ENCODE results near the gene LEFTY1.
"Not testable (repeated sequence)": the region's sequence is repeated elsewhere in the genome, so short reads cannot be mapped to it uniquely, and the experiment has no call there.

The LEFTY1 gene

GRCh38 chr1:225929462-225929861, 40.5 kb upstream of the LEFTY1 start:
- not testable (repeated sequence) for H3K9me3 ChIP-seq (ENCODE audit: insufficient read depth, low read depth, low read length); H4K8ac ChIP-seq (ENCODE audit: low read depth, low read length); H3K79me2 ChIP-seq (ENCODE audit: control insufficient read depth, insufficient read depth, low read length, poor library complexity); H3K27ac ChIP-seq (ENCODE audit: low read depth, low read length); H3K18ac ChIP-seq (ENCODE audit: low read length); H3K36me3 ChIP-seq (ENCODE audit: control insufficient read depth in 1 of 2, insufficient read depth in 2 of 2, low read length in 2 of 2); H2AFZ ChIP-seq (ENCODE audit: insufficient read depth, low read length, poor library complexity); H3K4me1 ChIP-seq (ENCODE audit: control insufficient read depth in 1 of 2, insufficient read depth in 2 of 2, low read length in 2 of 2); H4K91ac ChIP-seq (ENCODE audit: low read depth, low read length); H4K12ac ChIP-seq (ENCODE audit: low read depth, low read length); H2AK5ac ChIP-seq (ENCODE audit: low read length); DNase-seq; H2BK120ac ChIP-seq (ENCODE audit: insufficient read depth, low read length, poor library complexity); H3K4me2 ChIP-seq (ENCODE audit: low read length); H3K23ac ChIP-seq (ENCODE audit: low read length); H3K9ac ChIP-seq (ENCODE audit: low read length); H3K27me3 ChIP-seq (ENCODE audit: insufficient read depth, low read length); H3K4me3 ChIP-seq (ENCODE audit: low read depth, low read length); H3K79me1 ChIP-seq (ENCODE audit: low read length); H3K4ac ChIP-seq (ENCODE audit: low read depth, low read length); H2BK12ac ChIP-seq (ENCODE audit: low read length); H2BK5ac ChIP-seq (ENCODE audit: low read depth, low read length, poor library complexity); H3K14ac ChIP-seq (ENCODE audit: low read length)
- no CpG with 5 or more reads among the region's 3 CpGs for WGBS (ENCODE audit: extremely low coverage, insufficient coverage, insufficient read length)

- no CpG with 5 or more reads among the region's 14 CpGs for WGBS (ENCODE audit: extremely low coverage, insufficient coverage, insufficient read length)
- no peak overlapping the region for H4K8ac ChIP-seq (ENCODE audit: low read depth, low read length)
Observed at GRCh38 chr1:225928186-225929175, 39.5 kb upstream of the LEFTY1 start.

GRCh38 chr1:225926551-225927113, 37.7 kb upstream of the LEFTY1 start:
- no CpG with 5 or more reads among the region's 3 CpGs for WGBS (ENCODE audit: extremely low coverage, insufficient coverage, insufficient read length)

More at GRCh38 chr1:225928186-225929175, 39.5 kb upstream of the LEFTY1 start:
- Histone ChIP-seq H3K14ac (ENCODE audit: low read length) (no peak overlapping the region), H3K9ac (ENCODE audit: low read length) (no peak overlapping the region), H2BK120ac (ENCODE audit: insufficient read depth, low read length, poor library complexity) (no peak overlapping the region), H3K79me2 (ENCODE audit: control insufficient read depth, insufficient read depth, low read length, poor library complexity) (peaks cover 5% of the 10 kb centered on the region), H4K91ac (ENCODE audit: low read depth, low read length) (no peak overlapping the region), H3K4me2 (ENCODE audit: low read length) (no peak overlapping the region), H2AK5ac (ENCODE audit: low read length) (no peak overlapping the region), H3K36me3 (ENCODE audit: control insufficient read depth in 1 of 2, insufficient read depth in 2 of 2, low read length in 2 of 2) (no peaks in the 10 kb centered on the region), H3K9me3 (ENCODE audit: insufficient read depth, low read depth, low read length) (no peaks in the 10 kb centered on the region), H4K12ac (ENCODE audit: low read depth, low read length) (no peak overlapping the region), H3K4me1 (ENCODE audit: control insufficient read depth in 1 of 2, insufficient read depth in 2 of 2, low read length in 2 of 2) (peaks cover 2% of the 10 kb centered on the region in 2 experiments), H3K23ac (ENCODE audit: low read length) (no peak overlapping the region), H3K79me1 (ENCODE audit: low read length) (peaks cover 9% of the 10 kb centered on the region), H2BK5ac (ENCODE audit: low read depth, low read length, poor library complexity) (no peak overlapping the region), H3K18ac (ENCODE audit: low read length) (no peak overlapping the region), H2BK12ac (ENCODE audit: low read length) (no peak overlapping the region), H3K27me3 (ENCODE audit: insufficient read depth, low read length) (no peaks in the 10 kb centered on the region), H2AFZ (ENCODE audit: insufficient read depth, low read length, poor library complexity) (no peak overlapping the region), H3K4ac (ENCODE audit: low read depth, low read length) (no peak overlapping the region), H3K4me3 (ENCODE audit: low read depth, low read length) (no peak overlapping the region), H3K27ac (ENCODE audit: low read depth, low read length) (no peak overlapping the region)
- no peak for DNase-seq

GRCh38 chr1:225923692-225924555, 35.0 kb upstream of the LEFTY1 start, which contains the start of gene PYCR2:
Gene PYCR2, minus strand, starts transcription at chr1:225924250. Its CDS starts 140 bp downstream, at chr1:225924110.
- peak within 1 kb of the TSS; percentile 44 for H2BK5ac ChIP-seq (ENCODE audit: low read depth, low read length, poor library complexity)
- H3K4me1 ChIP-seq (ENCODE audit: control insufficient read depth in 1 of 2, insufficient read depth in 2 of 2, low read length in 2 of 2) = peaks cover 2 to 7% of the 10 kb centered on the region in 2 experiments
- H2BK120ac ChIP-seq (ENCODE audit: insufficient read depth, low read length, poor library complexity) = peak within 1 kb of the TSS; percentile 19
- H2AK5ac ChIP-seq (ENCODE audit: low read length) = peak within 1 kb of the TSS; percentile 16
- H4K8ac ChIP-seq (ENCODE audit: low read depth, low read length) = peak within 1 kb of the TSS; percentile 89
- peak within 1 kb of the TSS; percentile 82 for H3K18ac ChIP-seq (ENCODE audit: low read length)
- peak within 1 kb of the TSS; percentile 78 for H2AFZ ChIP-seq (ENCODE audit: insufficient read depth, low read length, poor library complexity)
- H3K4me2 ChIP-seq (ENCODE audit: low read length) = peak within 1 kb of the TSS; percentile 95
- peak within 1 kb of the TSS; percentile 85 for H3K27ac ChIP-seq (ENCODE audit: low read depth, low read length)
- peaks cover 4% of the 10 kb centered on the region for H3K9me3 ChIP-seq (ENCODE audit: insufficient read depth, low read depth, low read length)
- H3K79me1 ChIP-seq (ENCODE audit: low read length) = peaks cover 9% of the 10 kb centered on the region
- no CpG with 5 or more reads among the region's 80 CpGs for WGBS (ENCODE audit: extremely low coverage, insufficient coverage, insufficient read length)
- peaks cover 6% of the 10 kb centered on the region for H3K79me2 ChIP-seq (ENCODE audit: control insufficient read depth, insufficient read depth, low read length, poor library complexity)
- H4K12ac ChIP-seq (ENCODE audit: low read depth, low read length) = peak within 1 kb of the TSS; percentile 96
- H3K14ac ChIP-seq (ENCODE audit: low read length) = peak within 1 kb of the TSS; percentile 77
- peaks cover 19 to 21% of the 10 kb centered on the region in 2 experiments for H3K36me3 ChIP-seq (ENCODE audit: control insufficient read depth in 1 of 2, insufficient read depth in 2 of 2, low read length in 2 of 2)
- no peaks in the 10 kb centered on the region for H3K27me3 ChIP-seq (ENCODE audit: insufficient read depth, low read length)
- H3K4me3 ChIP-seq (ENCODE audit: low read depth, low read length) = peak within 1 kb of the TSS; percentile 97
- no peak within 1 kb of the TSS for H2BK12ac ChIP-seq (ENCODE audit: low read length)
- H3K4ac ChIP-seq (ENCODE audit: low read depth, low read length) = peak within 1 kb of the TSS; percentile 84
- H3K23ac ChIP-seq (ENCODE audit: low read length) = no peak within 1 kb of the TSS
- peak within 1 kb of the TSS; percentile 78 for H4K91ac ChIP-seq (ENCODE audit: low read depth, low read length)
- H3K9ac ChIP-seq (ENCODE audit: low read length) = peak within 1 kb of the TSS; percentile 90
- peak; percentile 97 to 99 for DNase-seq

More at GRCh38 chr1:225926551-225927113, 37.7 kb upstream of the LEFTY1 start:
- Histone ChIP-seq H3K79me1 (ENCODE audit: low read length) (peaks cover 9% of the 10 kb centered on the region), H3K4me1 (ENCODE audit: control insufficient read depth in 1 of 2, insufficient read depth in 2 of 2, low read length in 2 of 2) (peaks cover 2 to 7% of the 10 kb centered on the region in 2 experiments), H3K23ac (ENCODE audit: low read length) (no peak overlapping the region), H3K9ac (ENCODE audit: low read length) (no peak overlapping the region), H3K36me3 (ENCODE audit: control insufficient read depth in 1 of 2, insufficient read depth in 2 of 2, low read length in 2 of 2) (peaks cover 7% of the 10 kb centered on the region in 2 experiments), H3K27ac (ENCODE audit: low read depth, low read length) (no peak overlapping the region), H2AFZ (ENCODE audit: insufficient read depth, low read length, poor library complexity) (no peak overlapping the region), H3K4ac (ENCODE audit: low read depth, low read length) (no peak overlapping the region), H2BK5ac (ENCODE audit: low read depth, low read length, poor library complexity) (no peak overlapping the region), H3K4me2 (ENCODE audit: low read length) (no peak overlapping the region), H3K9me3 (ENCODE audit: insufficient read depth, low read depth, low read length) (peaks cover 4% of the 10 kb centered on the region), H3K18ac (ENCODE audit: low read length) (no peak overlapping the region), H2AK5ac (ENCODE audit: low read length) (no peak overlapping the region), H3K14ac (ENCODE audit: low read length) (no peak overlapping the region), H4K91ac (ENCODE audit: low read depth, low read length) (no peak overlapping the region), H2BK120ac (ENCODE audit: insufficient read depth, low read length, poor library complexity) (no peak overlapping the region), H2BK12ac (ENCODE audit: low read length) (no peak overlapping the region), H4K12ac (ENCODE audit: low read depth, low read length) (no peak overlapping the region), H3K4me3 (ENCODE audit: low read depth, low read length) (no peak overlapping the region), H3K79me2 (ENCODE audit: control insufficient read depth, insufficient read depth, low read length, poor library complexity) (peaks cover 6% of the 10 kb centered on the region), H3K27me3 (ENCODE audit: insufficient read depth, low read length) (no peaks in the 10 kb centered on the region), H4K8ac (ENCODE audit: low read depth, low read length) (no peak overlapping the region)
- DNase-seq = peak; percentile 8 to 53
